Measurements from ENCODE around the gene COPS8. TPM values are rescaled to one million over a fixed set of nuclear protein-coding genes. Genes with fewer than 3 reads are reported as not detected.
A peak's percentile ranks its signal among the peaks of the same experiment; 100 is the strongest.

Gene COPS8
- total and polyA plus RNA-seq, 2 experiments from 2014 or later = 108 to 134 TPM

GRCh38 chr2:237136824-237137223, 51.1 kb downstream of the COPS8 start:
- Histone ChIP-seq H3K27ac (no peak overlapping the region), H3K4me2 (no peak overlapping the region), H3K79me2 (no peaks in the 10 kb centered on the region), H3K9me3 (ENCODE audit: low read depth) (peaks cover 3% of the 10 kb centered on the region), H2AFZ (no peak overlapping the region), H3K9me2 (replicated peaks; ENCODE audit: insufficient read depth) (no peaks in the 10 kb centered on the region), H4K20me1 (ENCODE audit: insufficient read depth, poor library complexity, severe bottlenecking) (no peaks in the 10 kb centered on the region), H3K27me3 (no peaks in the 10 kb centered on the region), H3K4me1 (ENCODE audit: insufficient read depth) (no peaks in the 10 kb centered on the region), H3K4me3 (no peak overlapping the region), H3K36me3 (replicated peaks; ENCODE audit: insufficient read depth, low read depth) (no peaks in the 10 kb centered on the region)
- no peak for DNase-seq (ENCODE audit: low spot score)
- TF ChIP-seq CTCF (IDR thresholded peaks at IDR 0.05; ENCODE audit: poor library complexity) = no peak
- no peak for TF ChIP-seq EZH2 (IDR thresholded peaks at IDR 0.05; ENCODE audit: borderline replicate concordance)
- TF ChIP-seq EZH2phosphoT487 (IDR thresholded peaks at IDR 0.05; ENCODE audit: low read depth, severe bottlenecking, unreplicated experiment) = no peak
- 86% methylated on average over 9 of the region's 9 CpGs for WGBS (ENCODE audit: low lambda C conversion rate, missing lambda C conversion rate)

GRCh38 chr2:237137626-237138323, 52.1 kb downstream of the COPS8 start:
- WGBS (ENCODE audit: low lambda C conversion rate, missing lambda C conversion rate) = 75% methylated on average over 13 of the region's 13 CpGs
- TF ChIP-seq EZH2phosphoT487 (IDR thresholded peaks at IDR 0.05; ENCODE audit: low read depth, severe bottlenecking, unreplicated experiment) (no peak), EZH2 (IDR thresholded peaks at IDR 0.05; ENCODE audit: borderline replicate concordance) (no peak), CTCF (IDR thresholded peaks at IDR 0.05; ENCODE audit: poor library complexity) (no peak)
- Histone ChIP-seq H3K4me1 (ENCODE audit: insufficient read depth) (no peaks in the 10 kb centered on the region), H3K79me2 (no peaks in the 10 kb centered on the region), H3K4me2 (no peak overlapping the region), H3K9me3 (ENCODE audit: low read depth) (peaks cover 3% of the 10 kb centered on the region), H3K4me3 (no peak overlapping the region), H3K27me3 (no peaks in the 10 kb centered on the region), H3K27ac (peak overlapping the region; percentile 7), H3K36me3 (replicated peaks; ENCODE audit: insufficient read depth, low read depth) (no peaks in the 10 kb centered on the region), H2AFZ (no peak overlapping the region), H3K9me2 (replicated peaks; ENCODE audit: insufficient read depth) (no peaks in the 10 kb centered on the region), H4K20me1 (ENCODE audit: insufficient read depth, poor library complexity, severe bottlenecking) (no peaks in the 10 kb centered on the region)
- DNase-seq (ENCODE audit: low spot score) = no peak

- no peaks in the 10 kb centered on the region for H3K36me3 ChIP-seq (replicated peaks; ENCODE audit: insufficient read depth, low read depth)
- no peaks in the 10 kb centered on the region for H3K27me3 ChIP-seq
- TF ChIP-seq EZH2 (IDR thresholded peaks at IDR 0.05; ENCODE audit: borderline replicate concordance) (no peak), CTCF (IDR thresholded peaks at IDR 0.05; ENCODE audit: poor library complexity) (no peak), EZH2phosphoT487 (IDR thresholded peaks at IDR 0.05; ENCODE audit: low read depth, severe bottlenecking, unreplicated experiment) (no peak)
- no peaks in the 10 kb centered on the region for H3K9me3 ChIP-seq (ENCODE audit: low read depth)
- no peak overlapping the region for H2AFZ ChIP-seq
- DNase-seq (ENCODE audit: low spot score) = no peak
- WGBS (ENCODE audit: low lambda C conversion rate, missing lambda C conversion rate) = 95% methylated on average over 14 of the region's 14 CpGs
- no peaks in the 10 kb centered on the region for H4K20me1 ChIP-seq (ENCODE audit: insufficient read depth, poor library complexity, severe bottlenecking)
- H3K4me3 ChIP-seq = no peak overlapping the region
- H3K79me2 ChIP-seq = no peaks in the 10 kb centered on the region
- no peaks in the 10 kb centered on the region for H3K9me2 ChIP-seq (replicated peaks; ENCODE audit: insufficient read depth)
- H3K4me1 ChIP-seq (ENCODE audit: insufficient read depth) = no peaks in the 10 kb centered on the region
- H3K27ac ChIP-seq = no peak overlapping the region
- H3K4me2 ChIP-seq = no peak overlapping the region
These were observed 53.5 kb downstream of the COPS8 start for GRCh38 chr2:237139123-237139675.

Data from hepatocyte (in vitro differentiated cells).